T-helper 1 cell (primary cell): ENCODE results near the gene CRISPLD2.

Experiments used
- DNase-seq, 5 donors: peaks; one replicate each; pipeline ENCODE4 v3.0.0-alpha.2; 2012 to 2020

Gene CRISPLD2

DNA sequence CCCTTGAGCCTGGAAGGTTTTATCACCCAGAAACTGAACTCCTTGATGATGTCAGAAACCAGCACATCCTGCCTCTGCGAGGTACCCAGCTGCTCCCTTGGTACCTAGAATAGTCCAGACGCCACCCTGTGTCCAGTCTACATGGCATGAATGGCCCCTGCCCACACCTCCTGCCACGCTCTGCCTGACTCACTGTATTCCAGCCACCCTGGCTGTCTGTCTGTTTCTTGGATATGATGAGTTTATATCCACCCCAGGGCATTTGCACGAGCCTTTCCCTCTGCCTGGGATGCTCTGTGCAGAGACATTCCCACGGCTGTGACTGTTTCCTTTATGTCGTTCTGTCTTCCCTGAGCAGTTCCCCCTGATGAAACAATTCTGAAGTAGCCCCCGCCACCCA, 68.7 kb downstream of the CRISPLD2 start:
- DNase-seq, result no peak

DNA sequence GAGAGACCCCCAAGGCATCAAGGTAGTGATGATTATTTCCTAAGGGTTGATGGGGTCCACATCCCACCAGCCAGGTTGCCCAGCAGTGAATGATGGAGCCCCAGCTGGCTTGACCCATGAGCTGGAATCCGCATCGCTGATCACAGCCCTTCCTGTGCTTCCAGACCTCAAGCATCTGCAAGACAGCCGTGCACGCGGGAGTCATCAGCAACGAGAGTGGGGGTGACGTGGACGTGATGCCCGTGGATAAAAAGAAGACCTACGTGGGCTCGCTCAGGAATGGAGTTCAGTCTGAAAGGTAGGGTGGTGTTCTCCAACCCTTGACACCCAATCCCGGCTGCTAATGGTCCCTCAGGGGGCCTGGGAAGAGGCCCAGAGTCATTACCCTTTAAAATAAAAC, 69.3 kb downstream of the CRISPLD2 start:
- no peak for DNase-seq

GRCh38 chr16:84890427-84890826, 70.6 kb downstream of the CRISPLD2 start:
- no peak for DNase-seq

DNA sequence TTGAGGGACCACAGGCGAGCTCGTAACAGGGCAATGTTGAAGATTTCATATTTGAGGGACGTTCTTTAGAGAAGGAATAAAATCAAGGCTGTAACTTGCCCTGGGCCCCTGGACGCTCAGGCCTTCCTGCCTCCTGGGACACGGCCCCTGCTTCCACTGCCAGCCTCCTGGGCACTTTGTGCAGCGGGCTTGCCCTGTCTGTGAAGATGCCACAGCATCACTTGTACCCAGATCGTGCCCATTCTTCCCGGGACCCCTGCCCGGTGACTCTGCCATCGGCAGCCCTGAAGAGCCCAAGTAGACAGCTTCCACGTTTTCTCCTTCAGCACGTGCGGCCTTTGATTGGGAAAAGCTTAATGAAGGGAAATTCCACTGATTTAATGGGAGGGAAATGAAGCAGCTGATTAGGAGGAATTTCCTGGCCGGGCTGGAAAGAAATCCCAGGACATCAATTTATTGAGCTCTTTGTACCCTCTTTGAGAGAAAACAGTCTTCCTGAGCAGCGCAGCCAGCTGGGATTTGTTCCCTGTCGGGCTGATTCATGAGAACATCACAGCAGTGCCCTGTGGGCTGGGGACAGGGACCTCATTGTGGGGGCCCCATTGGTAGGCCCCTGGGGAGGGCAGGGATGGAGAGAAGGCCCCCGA, 71.5 kb downstream of the CRISPLD2 start:
- DNase-seq, result no peak

DNA sequence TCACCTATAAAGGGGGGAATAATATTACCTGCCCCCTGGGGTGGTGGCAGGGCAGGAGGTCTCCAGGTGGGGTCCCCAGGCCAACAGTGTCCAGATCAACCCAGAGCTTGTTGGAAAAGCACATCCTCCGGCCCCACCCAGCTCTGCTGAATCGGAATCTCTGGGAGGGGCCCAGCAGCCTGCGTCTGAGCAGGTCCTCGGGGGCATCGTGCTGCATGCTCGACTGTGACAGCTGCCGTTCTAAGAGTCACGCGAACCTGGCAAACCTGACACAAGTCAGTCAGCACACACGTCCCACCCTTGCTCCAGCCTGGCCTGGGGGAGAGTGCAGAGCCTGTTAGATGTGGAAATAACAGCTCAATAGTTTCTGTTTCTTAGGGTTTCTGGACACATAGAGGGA, 72.3 kb downstream of the CRISPLD2 start:
- DNase-seq, result no peak

DNA sequence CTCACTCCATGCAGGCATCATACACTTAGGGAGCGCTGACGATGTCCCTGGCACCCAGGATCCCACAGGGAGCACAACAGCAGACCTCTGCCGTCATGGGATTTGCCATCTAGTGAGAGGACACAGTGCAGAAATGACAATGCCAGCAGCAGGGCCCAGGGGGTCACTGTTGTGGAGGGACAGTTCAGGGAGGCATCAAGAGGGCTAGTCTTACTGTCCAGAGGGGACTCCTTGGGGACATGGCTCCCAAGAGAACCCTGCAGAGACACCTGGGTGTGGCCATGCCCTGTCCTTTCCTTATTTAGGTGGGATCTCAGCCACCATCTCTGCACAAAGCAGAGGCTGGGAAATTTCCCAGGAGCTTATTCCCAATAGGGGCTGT, 73.7 kb downstream of the CRISPLD2 start:
- no peak for DNase-seq

DNA sequence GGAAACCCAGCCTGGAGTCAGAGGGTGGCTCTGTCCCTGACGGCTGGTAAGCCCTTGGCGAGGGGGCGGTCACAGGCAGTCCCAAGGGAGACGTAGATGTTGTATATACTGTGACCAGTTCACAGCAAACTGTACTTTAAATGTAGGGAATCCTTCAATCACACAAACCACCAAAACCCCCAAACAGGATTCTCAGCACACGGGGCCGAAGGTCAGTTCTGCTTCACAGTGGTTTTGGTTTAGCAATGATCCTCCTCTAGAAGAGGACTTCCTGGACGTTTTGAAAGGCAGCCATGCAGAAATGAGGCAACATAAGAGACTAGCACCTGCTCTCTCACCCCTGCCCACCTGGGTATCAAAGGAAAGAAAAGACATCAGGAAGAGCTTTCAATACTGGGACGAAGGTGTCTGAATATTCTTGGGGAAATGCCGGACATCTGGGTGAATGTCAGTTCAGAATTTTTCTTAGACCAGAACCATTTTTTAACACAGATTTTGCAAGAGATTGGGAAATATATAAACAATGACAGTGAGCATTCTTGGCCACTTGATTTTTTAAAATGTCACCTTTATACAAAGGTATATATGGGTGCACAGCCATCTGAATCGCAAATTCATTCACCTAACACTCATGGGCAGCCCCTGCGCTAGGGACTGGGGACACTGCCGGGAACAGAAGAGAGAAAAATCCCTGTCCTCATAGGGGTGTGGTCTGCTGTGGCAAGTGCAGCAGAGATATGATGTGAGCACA, 74.2 kb downstream of the CRISPLD2 start:
- DNase-seq, result no peak

DNA sequence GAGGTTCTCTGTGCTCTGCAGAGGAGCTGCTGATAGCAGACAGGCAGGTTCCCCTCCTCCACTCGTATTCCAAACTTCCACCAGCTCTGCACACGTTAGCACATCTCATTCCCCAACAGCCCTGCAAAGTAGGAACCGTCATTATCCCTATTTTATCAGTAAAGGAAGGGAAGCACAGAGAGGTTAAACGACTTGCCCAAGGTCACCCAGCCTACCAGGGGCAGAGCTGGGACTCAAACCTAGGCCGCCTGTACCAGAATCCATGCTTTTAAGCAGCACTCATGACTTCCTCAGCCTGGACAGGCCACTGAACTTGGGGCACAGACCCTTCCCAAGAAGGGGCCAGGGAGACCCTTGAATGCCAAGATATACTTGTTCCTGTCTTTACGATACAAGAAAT, 75.2 kb downstream of the CRISPLD2 start:
- no peak for DNase-seq

DNA sequence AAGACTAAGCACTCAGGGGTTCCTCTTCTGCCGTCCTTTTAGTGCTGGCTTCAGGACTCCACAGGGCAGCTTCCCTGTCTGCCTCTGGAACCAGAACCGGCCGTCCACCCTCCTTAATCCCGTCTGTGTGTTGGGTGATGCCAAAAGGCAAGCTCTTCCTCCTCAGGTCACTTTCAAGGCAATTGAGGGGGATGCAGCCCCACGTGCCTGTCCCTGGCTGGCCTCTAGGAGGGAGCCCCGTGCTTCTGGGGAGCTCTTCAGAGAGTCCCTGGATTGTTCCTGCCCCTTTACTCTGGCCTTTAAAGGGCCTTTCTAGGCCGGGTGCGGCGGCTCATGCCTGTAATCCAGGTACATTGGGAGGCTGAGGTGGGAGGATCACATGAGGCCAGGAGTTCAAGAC, 77.1 kb downstream of the CRISPLD2 start:
- DNase-seq, result no peak

DNA sequence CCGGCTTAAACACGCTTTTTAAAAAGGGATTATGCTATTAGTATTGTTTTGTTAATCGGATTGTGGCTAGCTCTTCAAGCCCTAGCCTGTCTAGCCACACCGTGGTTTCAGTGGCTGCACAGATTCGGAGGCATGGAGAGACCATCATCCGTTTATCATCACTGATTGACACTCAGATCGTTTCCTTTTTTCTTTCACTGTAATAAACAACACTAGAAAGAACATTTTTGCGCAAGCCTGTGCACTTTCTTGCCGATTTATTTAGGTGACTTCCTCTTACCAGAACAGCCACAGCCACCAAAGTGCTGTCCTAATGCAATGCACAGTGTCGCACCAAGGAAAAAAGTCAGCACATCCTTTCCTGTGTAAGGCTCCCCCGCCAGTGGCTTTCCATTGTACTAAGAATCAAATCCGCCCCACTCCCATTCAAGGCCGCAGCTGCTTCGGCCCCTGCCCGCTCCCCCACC, 78.2 kb downstream of the CRISPLD2 start:
- DNase-seq, result no peak

DNA sequence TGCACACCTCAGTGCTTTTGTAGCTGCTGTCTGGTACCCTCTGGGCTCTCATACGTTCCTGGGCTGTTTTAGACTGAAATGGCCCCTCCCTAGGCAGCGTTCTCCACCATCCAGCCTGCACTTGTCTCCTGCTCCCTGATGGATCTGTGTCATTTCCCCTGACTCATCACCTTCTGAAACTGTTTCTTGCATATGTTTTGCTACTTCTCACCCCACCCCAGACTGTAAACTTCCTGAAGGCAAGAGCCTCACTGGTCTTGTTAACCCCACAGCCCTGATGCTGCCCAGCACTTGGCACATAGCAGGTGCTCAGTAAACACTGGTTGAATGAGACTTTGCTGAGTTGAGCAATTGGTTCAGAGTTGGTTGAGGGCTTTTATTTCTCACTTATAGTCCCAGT, 78.7 kb downstream of the CRISPLD2 start:
- no peak for DNase-seq

- DNase-seq, result no peak
These were observed 79.6 kb downstream of the CRISPLD2 start for GRCh38 chr16:84899414-84899813.

DNA sequence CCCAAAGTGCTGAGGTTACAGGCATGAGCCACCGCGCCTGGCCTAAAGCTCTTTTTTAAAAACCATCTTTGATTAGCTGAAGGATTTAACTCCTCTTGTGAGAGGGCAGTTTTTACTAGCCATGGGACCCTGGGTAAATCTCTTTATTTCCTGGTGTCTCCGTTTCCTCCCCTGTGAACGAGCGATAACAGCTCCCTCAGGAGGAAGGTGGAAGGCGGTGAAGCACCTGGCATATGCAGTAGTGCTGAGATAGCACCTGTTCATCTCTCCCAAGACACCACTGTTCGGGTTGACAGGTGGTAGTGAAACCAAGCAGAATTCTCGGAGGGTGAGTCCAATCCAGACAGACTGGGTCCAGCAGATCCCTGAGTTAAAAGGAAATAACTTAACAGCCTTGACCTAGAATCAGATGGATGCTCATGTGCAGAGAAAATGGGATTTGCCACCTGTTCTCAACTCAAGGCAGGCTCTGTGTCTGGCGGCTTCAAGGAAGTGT, 86.2 kb downstream of the CRISPLD2 start:
- DNase-seq, result no peak

DNA sequence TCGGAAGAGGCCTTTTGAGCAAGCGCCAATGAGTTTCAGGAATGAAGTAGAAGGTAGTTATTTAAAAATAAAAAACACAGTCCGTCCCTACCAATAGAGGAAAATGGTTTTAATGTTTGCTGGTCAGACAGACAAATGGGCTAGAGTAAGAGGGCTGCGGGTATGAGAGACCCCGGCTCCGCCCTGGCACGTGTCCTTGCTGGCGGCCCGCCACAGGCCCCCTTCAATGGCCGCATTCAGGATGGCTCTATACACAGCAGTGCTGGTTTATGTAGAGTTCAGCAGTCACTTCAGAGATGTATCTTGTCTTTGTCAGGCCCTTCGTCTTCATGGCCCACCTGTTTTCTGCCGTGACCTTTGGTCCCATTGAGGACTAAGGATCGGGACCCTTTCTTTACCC, 87.3 kb downstream of the CRISPLD2 start:
- no peak for DNase-seq

DNA sequence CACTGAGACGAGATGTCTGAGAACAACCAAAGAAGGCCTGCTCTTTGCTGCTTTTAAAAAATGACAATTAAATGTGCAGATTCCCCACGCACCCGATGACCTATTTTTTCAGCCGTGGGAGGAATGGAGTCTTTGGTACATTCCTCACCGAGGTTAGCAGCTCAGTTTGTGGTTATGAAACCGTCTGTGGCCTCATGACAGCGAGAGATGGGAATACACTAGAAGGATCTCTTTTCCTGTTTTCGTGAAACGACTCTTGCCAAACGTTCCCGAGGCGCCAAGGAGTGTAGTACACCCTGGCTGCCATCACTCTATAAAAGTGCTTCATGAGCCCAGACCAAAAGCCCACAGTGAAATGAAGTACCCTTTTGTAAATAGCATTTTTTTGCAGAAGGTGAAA, 87.8 kb downstream of the CRISPLD2 start:
- no peak for DNase-seq

GRCh38 chr16:84909476-84910085, 89.8 kb downstream of the CRISPLD2 start:
- no peak for DNase-seq

DNA sequence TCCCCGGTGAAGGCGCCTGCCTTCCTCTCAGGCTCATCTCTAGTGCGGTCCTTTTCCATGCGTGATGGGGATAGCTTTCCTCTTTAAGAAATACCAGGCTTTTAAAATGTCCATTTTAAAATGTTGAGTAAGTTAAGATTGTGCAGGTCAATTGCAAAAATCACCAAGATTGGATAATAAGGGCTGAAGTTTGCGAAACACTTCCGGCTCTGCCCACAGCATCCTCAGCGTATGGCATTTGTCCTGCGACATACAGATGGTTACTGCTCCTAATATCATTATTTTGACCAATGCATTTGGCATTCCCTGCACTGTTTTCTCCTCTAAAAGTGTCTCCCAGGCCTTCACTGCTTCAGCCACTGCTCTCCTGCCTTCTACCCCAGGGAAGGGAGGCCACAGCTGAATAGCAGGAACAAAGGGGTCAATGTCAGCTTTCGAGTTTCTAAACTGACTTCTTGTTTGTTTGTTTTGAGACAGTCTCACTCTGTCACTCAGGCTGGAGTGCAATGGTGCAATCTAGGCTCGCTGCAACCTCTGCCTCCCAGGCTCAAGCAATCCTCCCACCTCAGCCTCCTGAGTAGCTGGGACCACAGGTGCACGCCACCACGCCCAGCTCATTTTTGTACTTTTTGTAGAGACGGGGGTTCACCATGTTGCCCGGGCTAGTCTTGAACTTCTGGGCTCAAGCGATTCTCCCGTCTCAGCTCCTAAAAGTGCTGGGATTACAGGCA, 91.9 kb downstream of the CRISPLD2 start:
- no peak for DNase-seq

DNA sequence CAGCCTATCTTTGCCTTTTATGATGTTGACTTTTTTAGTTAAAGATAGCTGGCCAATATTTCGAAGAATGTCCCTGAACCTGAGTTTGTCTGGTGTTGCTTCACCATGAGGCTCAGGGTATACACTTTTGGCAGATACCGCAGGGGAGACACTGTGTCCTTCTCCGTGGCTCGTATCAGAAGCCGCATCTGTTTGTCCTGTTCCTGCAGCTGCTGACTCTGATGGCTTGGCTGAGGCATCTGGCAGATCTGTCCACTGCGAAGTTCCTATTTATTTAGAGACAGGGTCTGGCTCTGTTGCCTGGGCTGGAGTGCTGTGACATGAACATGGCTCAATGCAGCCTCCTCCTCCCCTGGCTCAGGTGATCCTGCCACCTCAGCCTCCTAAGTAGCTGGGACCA, 93.5 kb downstream of the CRISPLD2 start:
- DNase-seq, result no peak

GRCh38 chr16:84914273-84914672, 94.5 kb downstream of the CRISPLD2 start:
- DNase-seq, result no peak

DNA sequence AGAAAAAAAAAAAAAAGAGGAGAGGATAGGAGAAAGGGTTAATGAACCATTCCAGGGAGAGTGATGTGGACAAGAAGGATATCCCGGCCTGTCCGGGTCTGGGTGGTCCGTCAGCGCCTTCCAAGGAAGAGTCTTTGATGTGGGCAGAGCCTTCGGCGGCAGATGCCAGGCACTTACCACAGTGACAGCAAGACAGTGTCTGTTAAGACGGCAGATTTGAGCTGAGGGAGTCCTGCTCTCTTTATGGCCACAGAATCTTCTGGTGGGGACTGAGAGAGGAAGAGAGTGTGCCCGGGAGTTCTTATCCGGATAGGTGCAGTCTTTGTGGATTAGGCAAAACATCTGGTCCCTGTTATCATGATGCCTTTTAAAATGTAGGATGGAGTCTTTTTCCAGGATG, 96.4 kb downstream of the CRISPLD2 start:
- DNase-seq, result no peak

GRCh38 chr16:84916850-84917249, 97.1 kb downstream of the CRISPLD2 start:
- no peak for DNase-seq

GRCh38 chr16:84917492-84917891, 97.7 kb downstream of the CRISPLD2 start:
- no peak for DNase-seq
